GM19452 (cell line): ENCODE measurements around the gene KCNIP1.

Source experiments
- ATAC-seq: cut with Tn5 transposase; IDR thresholded peaks from one replicate; pipeline ENCODE4 v1.9.1; 2021; ENCODE audit not compliant: unreplicated experiment

Gene KCNIP1

GRCh38 chr5:170639221-170639925 is 135.6 kb downstream of the KCNIP1 start:
- ATAC-seq, result no peak

DNA sequence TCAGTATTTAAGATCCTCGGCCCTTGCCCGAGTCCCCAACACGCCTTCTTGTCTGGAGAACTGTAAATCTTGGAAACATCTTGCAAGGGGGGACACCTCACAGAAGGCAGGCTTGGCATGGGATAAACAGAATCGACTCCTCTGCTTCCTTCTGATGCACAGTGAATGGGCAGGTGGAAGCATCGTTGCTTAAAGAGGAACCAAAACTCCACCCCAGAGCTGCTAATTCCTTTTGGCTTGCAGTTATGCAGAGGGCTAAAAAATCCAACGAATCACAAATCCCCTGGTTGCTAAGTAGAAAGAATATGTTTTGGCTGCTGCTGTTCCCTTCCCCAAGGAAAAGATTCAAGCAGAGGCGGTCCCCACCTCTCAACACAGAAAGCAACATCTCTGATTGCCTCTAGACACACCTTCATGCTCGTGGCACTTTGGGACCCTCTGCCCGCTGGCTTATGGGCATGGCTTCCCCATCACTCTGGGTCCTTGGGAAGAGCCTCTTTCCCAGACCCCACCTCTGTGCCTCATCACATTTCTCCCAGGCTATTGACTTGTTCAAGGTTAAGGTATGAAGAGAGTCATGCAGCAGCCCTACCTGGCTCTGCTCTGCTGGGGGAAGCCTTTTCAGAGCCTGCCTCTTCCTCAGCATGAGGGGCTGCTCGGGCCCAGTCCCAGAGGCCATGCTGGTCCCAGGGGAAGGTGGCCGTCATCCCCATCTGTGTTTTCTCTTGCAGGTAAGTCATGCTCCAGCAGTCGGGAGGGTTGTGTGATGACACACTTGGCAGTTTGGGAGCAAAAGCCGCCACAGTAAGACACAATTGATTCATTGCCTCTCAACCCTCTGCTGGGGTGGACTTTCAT is 137.1 kb downstream of the KCNIP1 start:
- no peak for ATAC-seq

DNA sequence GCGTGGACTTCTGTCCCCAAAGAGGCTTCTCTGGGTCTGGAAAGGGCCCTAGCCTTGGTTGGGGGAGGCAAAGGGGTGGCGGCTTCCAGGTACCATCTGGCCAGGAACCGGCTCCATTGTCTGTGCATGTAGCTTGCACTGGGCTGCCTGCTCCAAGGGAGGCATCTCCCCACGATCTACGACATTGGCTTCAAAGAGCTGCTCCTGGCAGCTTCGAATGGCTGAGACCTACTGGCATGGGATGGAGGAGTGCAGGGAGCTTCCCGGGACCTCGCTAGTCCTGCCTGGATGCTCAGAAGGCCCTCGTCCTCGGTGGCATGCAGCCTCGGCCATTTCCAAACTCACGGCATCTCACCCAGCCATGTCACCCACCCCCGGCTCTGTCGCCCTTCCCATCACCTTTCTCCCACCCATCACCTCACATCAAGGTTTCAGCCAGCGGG is 137.8 kb downstream of the KCNIP1 start:
- ATAC-seq, result no peak

DNA sequence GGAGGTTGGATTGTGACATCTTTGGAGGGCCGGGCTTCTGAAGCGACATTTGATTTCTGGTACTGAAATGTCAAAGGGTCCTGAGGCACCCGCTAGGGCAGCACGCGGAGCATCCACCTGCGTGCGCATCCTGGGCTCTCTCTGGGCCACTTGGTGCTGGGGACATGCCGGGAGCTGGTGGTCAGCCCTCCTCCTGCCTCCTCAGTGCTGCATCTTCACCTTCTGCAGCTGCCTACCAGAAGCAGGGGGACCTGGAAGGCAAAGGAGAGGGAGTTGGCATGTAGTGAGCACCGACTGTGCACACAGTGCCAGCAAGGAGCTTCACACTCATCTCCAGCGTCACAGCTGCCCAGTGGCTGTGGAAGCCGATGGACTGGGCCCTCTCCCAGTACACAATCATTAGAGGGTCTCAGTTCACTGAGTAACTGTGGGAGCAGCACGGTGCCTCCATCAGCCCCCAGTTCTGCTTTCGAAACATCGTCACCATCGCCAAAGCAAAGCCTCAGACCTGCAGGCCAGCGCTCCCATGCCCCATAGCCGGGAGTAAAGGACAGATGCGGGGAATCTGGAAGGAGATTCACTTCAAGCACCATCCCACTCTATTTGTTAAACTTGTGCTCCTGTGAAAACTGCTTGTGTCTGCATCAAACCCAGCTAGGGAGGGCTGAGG is 138.4 kb downstream of the KCNIP1 start:
- no peak for ATAC-seq

GRCh38 chr5:170642776-170643436 is 139.1 kb downstream of the KCNIP1 start:
- no peak for ATAC-seq

DNA sequence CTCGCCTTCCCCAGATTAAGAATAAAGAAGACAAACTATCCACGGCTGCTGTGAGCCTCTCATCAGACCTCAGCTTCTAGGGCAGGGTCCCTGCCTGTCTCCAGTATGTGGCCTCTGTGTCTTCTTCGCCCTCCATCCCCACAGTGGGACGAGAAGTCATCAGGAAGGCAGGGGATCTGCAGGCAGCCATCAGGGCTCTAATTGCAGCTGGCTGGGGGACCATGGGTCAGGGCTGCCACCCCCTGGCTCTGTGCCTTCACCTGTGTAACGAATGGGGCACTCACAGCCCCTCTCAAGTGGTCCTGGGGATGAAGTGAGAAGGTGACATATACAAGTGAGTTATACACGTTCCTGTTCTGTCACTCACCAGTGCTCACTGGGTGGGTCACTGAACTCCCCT is 139.8 kb downstream of the KCNIP1 start:
- ATAC-seq, result no peak

- no peak for ATAC-seq
These were observed 140.7 kb downstream of the KCNIP1 start for GRCh38 chr5:170644501-170644900.

GRCh38 chr5:170648541-170648940 is 144.7 kb downstream of the KCNIP1 start:
- no peak for ATAC-seq

GRCh38 chr5:170650850-170651249 is 147.0 kb downstream of the KCNIP1 start:
- ATAC-seq, result no peak

DNA sequence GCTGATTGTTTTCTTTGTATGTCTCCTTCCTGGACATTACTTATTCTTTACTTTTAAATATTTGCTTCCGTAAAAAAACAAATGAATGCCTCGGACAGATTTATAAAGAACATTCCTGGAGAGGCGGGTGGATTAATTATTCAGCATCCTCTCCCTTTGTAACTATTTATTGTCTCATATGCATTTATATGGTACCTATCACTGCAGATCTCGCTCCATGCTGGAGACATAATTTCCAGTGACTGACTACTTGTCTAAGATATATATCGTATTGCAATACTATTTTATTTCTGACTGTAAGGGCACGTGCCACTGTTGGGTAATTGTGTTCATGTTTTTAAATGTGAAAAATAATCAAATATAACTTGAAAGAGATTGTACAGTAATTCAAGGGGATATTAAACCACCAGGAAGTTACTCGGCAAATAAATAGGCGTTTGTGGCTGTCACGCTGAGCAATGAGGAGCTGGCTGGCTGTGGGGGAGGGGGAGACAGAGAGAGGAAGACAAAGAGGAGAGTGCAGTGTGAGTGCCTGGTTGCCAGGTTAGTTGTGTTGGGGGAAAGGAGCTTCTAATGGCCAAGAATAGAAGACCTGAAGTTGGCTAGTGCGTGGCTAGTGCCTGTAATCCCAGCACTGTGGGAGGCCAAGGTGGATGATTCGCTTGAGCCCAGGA is 147.9 kb downstream of the KCNIP1 start:
- no peak for ATAC-seq

- no peak for ATAC-seq
These were observed 151.7 kb downstream of the KCNIP1 start for GRCh38 chr5:170655476-170655875.

DNA sequence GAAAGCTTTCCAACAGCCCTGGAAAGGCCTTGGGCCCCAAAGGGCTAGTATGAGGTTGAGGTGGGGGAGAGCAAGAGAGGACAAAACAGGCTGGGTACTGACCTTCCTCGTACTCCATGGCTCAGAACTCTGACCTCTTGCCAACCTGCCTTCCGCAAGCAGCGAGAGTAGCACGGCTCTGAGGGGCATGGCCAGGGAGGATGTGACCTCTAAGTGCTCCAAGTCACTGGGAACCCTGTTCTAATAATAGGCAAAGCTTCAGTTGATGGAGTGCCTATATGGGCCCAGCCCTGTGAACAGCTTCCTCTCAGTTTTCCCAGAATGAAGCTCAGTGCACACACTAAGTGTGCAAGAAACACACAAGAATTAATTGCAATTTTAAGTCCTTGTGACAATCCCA is 152.1 kb downstream of the KCNIP1 start:
- no peak for ATAC-seq

DNA sequence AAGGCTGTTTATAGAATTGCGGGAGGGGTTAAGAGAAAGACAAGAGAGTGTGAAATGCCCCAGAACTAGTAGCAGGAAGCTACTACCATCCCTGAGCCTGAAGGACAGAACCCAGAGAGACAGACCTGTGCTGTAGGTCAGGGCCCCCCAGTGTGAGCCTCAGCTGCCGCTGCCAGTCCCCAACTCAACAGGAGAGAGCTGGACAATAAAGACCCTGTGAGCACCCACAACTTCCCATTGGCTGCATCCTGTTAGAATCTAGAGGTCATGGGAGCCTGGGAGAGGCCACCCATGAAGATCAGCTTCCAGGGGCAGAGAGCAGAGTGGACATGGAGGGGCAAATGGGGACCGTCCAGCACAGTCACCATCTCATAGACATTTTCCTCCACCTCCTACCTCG is 152.5 kb downstream of the KCNIP1 start:
- ATAC-seq, result no peak

DNA sequence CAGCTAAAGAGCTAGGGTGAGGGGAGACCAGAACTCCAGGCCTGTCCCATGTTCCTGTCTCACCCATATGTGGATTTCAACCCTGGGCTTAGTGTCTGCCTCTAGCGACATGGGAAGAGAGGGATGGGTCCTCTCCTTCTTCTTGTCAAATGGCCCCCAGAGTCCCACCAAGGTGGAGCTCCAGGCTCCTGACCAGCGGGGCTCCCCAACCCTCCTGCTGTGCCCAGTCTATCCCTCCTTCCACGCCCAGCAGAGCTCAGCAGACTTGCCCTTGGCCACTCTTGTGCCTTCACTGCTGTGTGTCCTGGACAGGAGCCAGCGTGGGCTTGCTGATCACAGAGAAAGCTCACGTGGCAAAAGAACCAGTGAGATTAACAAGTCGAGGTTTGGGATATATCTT is 156.7 kb downstream of the KCNIP1 start:
- no peak for ATAC-seq

GRCh38 chr5:170662966-170663365 is 159.1 kb downstream of the KCNIP1 start:
- ATAC-seq, result no peak

DNA sequence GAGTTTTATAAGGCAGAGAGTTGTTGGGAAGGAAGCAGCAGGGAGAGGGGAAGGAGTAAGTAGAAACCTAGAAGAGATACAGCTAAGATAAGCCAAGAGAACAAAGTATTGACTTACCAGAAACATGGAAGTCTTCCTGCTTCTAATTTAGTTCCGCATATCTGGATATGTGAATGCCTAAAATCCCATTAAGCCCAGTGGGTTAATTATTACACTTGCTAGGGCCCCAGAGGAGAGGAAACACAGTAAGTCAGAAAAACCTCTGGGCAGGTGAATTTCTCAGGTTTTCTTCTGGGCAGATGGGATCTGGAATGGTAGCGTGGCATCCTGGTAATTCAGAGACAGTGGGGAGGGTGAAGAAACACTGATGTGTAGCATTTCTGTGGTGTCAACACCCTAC is 175.0 kb downstream of the KCNIP1 start:
- no peak for ATAC-seq

- ATAC-seq, result peak; percentile 71
These were observed 177.2 kb downstream of the KCNIP1 start for GRCh38 chr5:170681013-170681433.

DNA sequence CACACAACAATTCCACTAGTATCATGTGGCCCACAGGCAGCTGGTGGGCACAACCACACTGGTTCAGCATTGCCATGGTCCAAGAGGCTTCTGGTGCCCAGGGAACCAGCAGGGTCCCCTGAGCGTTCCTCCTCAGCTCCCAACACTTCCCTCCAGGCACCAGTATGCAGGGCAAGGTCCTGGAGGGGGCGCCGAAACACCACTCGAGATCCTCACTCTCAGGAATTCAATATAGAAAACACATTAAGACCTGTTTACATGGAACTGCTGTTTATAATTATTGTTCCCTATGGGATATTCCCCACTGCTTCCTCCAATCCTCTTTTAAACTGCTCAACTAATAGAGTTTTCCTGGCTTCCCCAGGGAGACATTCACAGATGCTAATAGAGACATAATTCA is 187.8 kb downstream of the KCNIP1 start:
- ATAC-seq, result no peak

DNA sequence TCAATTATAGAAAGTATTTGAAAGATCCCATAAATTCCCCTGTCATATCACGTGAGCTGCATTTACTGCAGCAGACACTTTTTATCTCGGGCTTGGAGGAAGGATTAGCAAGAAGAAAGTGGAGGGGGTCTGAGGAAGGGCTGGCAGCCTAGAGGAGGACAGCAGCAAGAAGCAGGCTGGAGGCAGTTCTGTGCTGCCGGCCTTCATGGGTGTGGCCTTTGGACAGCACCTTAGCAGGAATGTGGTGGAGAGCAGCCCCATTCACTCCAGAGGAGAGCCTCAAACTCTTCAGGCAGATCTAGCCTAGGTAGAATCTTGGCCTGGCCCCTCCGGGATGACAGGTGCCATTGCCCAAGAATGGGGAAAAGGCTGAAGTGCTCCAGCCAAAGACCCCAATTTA is 189.9 kb downstream of the KCNIP1 start:
- ATAC-seq, result no peak

DNA sequence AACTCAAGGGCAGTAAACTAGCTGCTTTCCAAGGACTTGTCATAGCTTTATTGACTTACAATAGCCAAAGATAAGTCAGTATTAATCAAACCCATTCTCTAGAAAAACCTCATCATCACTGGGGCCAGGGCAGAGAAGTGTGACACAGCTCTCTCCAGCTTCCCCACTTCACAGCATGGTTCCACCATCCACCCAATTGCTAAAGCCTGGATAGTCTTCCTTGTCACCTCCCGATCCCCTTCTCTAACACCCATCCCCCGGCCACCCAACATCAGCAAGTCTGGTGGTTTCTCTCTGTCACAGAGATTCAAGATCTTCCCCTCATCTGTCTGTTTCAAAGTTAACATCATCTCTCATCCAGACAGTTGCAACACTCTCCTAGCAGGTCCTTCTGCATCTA is 191.1 kb downstream of the KCNIP1 start:
- no peak for ATAC-seq

GRCh38 chr5:170697031-170697430 is 193.2 kb downstream of the KCNIP1 start:
- ATAC-seq, result no peak
